ENCODE measurements around the gene TIMM17B.
"Not testable (repeated sequence)": the region's sequence is repeated elsewhere in the genome, so short reads cannot be mapped to it uniquely, and the experiment has no call there.

TIMM17B gene

GRCh38 chrX:48893556-48894348 lies 3.8 kb downstream of the TIMM17B start:
- no peak for DNase-seq

- DNase-seq: no peak
These were observed 4.7 kb downstream of the TIMM17B start for GRCh38 chrX:48892896-48893295.

GRCh38 chrX:48891402-48892288 lies 5.9 kb downstream of the TIMM17B start:
- peak; percentile 70 for DNase-seq

- peak; percentile 1 for DNase-seq
These were observed 6.6 kb downstream of the TIMM17B start for GRCh38 chrX:48890934-48891401.

GRCh38 chrX:48890296-48890925 lies 7.2 kb downstream of the TIMM17B start:
- DNase-seq: no peak

- DNase-seq: not testable (repeated sequence)
These were observed 11.0 kb downstream of the TIMM17B start for GRCh38 chrX:48886586-48886985.

GRCh38 chrX:48883729-48884128 lies 13.8 kb downstream of the TIMM17B start:
- DNase-seq: no peak

- not testable (repeated sequence) for DNase-seq
These were observed 20.6 kb downstream of the TIMM17B start for GRCh38 chrX:48876944-48877343.

GRCh38 chrX:48872017-48872416 lies 25.6 kb downstream of the TIMM17B start:
- DNase-seq: not testable (repeated sequence)

- DNase-seq: no peak
These were observed 33.4 kb downstream of the TIMM17B start for GRCh38 chrX:48864210-48864609.

GRCh38 chrX:48854898-48855297 lies 42.7 kb downstream of the TIMM17B start:
- no peak for DNase-seq

GRCh38 chrX:48854121-48854804 lies 43.3 kb downstream of the TIMM17B start:
- DNase-seq: not testable (repeated sequence)

GRCh38 chrX:48853494-48853893 lies 44.1 kb downstream of the TIMM17B start:
- DNase-seq: not testable (repeated sequence)

- DNase-seq: no peak
These were observed 44.7 kb downstream of the TIMM17B start for GRCh38 chrX:48852857-48853256.

GRCh38 chrX:48848847-48849246 lies 48.7 kb downstream of the TIMM17B start:
- no peak for DNase-seq
